Testis (tissue), 3 donors: ENCODE data around the gene VPS37B. TPM values are rescaled to one million over a fixed set of nuclear protein-coding genes. Genes with fewer than 3 reads are reported as not detected.

Experiments
- DNase-seq: peaks from one replicate; pipeline ENCODE4 v3.0.0-alpha.2; 2019
- H3K27ac ChIP-seq, 2 donors: fragments of 200-600 bp; sonication (generic); one replicate each; pipeline ENCODE4 v1.5.1; 2019
- H3K27me3 ChIP-seq: fragments of 200-600 bp; sonication (generic); one replicate; pipeline ENCODE4 v1.5.1; 2019
- H3K36me3 ChIP-seq: fragments of 200-600 bp; sonication (generic); one replicate; pipeline ENCODE4 v1.5.1; 2017; ENCODE audit warnings: low read depth; ENCODE audit errors: missing control alignments
- H3K4me1 ChIP-seq: fragments of 200-600 bp; sonication (generic); one replicate; pipeline ENCODE4 v1.5.1; 2019
- H3K4me3 ChIP-seq, 2 donors: fragments of 200-600 bp; sonication (generic); one replicate each; pipeline ENCODE4 v1.5.1; 2017 to 2019
- H3K9me3 ChIP-seq: fragments of 200-600 bp; sonication (generic); one replicate; pipeline ENCODE4 v1.5.1; 2017
- POLR2A ChIP-seq: fragments of 450-650 bp; IDR thresholded peaks from one replicate; pipeline ENCODE4 v1.6.1; 2017; ENCODE audit warnings: antibody characterized with exemption, mild to moderate bottlenecking, moderate library complexity
- WGBS, 2 donors: methylation state at CpG; one replicate each; pipeline ENCODE4 v1.1.5; 2018; 5-methylcytosine and 5-hydroxymethylcytosine counted together
- intact Hi-C: fragments of 100-400 bp; cut with DNase I; formaldehyde crosslinking; loops from one replicate; pipeline ENCODE4 v1.15.1; 2023; ENCODE audit warnings: low total_unique reads
- polyA plus RNA-seq: library from polyadenylated mRNA; stranded (reverse); fragments of 350-450 nt; fragmentation: Illumina TruSeq; extraction: RNeasy Lipid Tissue Mini Kit (QIAGEN cat#74804); gene quantifications from one replicate; pipeline ENCODE4 v1.2.3, GENCODE V29; 2014; ENCODE audit warnings: low read depth, low replicate concordance; ENCODE audit not compliant: insufficient read depth
- total RNA-seq, 2 donors: library from RNA; depleted of rRNA; stranded (reverse); fragments of >200 nt; gene quantifications; one replicate each; pipeline ENCODE4 v1.2.3, GENCODE V29; 2016
- TF ChIP-seq, protein P1 (sequence below), 3 experiments: fragments of 450-650 bp in 2 of 3; fragments of 200-600 bp in 1 of 3; sonication (generic) in 1 of 3; IDR thresholded peaks; one replicate each; pipeline ENCODE4 v1.5.1; 2016 to 2019; ENCODE audit warnings: antibody characterized with exemption in 3 of 3, mild to moderate bottlenecking in 2 of 3, moderate library complexity in 1 of 3

The VPS37B gene
- total and polyA plus RNA-seq, 3 donors from 2014 or later = 38.0 to 90.1 (median 75.8) TPM

DNA sequence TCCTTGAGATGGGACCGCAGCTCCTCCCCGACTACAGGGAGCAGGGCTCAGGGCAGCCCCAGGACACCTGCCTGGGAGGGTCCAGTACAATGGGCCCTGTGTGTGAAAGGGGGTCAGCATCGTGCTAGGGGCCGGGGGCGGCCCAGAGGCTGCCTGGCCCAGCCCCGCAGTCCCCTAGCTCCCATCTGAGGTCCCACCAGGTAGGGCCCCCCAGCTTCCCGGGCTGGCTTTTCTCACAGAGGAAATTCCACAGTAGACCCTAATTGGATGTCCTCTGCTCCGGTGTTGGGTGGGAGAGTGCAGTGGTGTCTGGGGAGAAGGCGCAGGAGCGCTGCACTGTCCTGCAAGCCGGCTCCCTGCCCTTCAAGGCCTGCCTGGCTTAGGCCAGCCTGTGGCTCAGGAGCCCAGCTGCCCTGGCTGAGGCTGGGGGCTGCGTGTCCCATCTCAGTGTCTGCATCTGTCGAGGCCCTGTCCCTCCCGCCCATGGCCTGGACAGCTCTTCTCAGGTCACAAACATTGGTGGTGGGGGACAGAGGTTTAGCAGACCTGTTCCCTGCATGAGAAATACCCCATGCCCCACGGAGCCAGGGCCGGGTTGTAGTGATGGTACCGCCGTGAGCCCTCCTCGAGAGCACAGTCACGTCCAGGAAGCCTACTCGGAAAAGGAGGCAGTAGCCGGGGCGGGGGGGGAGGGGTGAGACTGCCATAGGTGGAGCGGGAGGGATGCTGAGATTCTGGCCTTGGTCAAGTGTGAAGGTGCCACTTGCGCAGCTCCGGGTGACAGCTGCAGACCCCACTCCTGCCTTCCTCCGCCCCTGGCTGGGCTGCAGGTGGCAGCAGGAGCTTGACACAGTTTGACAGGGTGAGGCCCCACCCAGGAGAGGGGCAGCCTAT, 49.1 kb downstream of the VPS37B start:
- H3K9me3 ChIP-seq = no peaks in the 10 kb centered on the region
- TF ChIP-seq, protein P1, sequence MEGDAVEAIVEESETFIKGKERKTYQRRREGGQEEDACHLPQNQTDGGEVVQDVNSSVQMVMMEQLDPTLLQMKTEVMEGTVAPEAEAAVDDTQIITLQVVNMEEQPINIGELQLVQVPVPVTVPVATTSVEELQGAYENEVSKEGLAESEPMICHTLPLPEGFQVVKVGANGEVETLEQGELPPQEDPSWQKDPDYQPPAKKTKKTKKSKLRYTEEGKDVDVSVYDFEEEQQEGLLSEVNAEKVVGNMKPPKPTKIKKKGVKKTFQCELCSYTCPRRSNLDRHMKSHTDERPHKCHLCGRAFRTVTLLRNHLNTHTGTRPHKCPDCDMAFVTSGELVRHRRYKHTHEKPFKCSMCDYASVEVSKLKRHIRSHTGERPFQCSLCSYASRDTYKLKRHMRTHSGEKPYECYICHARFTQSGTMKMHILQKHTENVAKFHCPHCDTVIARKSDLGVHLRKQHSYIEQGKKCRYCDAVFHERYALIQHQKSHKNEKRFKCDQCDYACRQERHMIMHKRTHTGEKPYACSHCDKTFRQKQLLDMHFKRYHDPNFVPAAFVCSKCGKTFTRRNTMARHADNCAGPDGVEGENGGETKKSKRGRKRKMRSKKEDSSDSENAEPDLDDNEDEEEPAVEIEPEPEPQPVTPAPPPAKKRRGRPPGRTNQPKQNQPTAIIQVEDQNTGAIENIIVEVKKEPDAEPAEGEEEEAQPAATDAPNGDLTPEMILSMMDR (IDR thresholded peaks at IDR 0.05) = no peak
- no peak for TF ChIP-seq POLR2A
- no peaks in the 10 kb centered on the region for H3K36me3 ChIP-seq
- no peak overlapping the region for H3K4me3 ChIP-seq
- no peak overlapping the region for H3K27ac ChIP-seq
- H3K4me1 ChIP-seq = peaks cover 5% of the 10 kb centered on the region
- H3K27me3 ChIP-seq = no peaks in the 10 kb centered on the region
- intact Hi-C loops = no loop called here
- WGBS, 2 donors = 91 to 93% methylated on average over 5 to 24 of the region's 27 CpGs
- no peak for DNase-seq

DNA sequence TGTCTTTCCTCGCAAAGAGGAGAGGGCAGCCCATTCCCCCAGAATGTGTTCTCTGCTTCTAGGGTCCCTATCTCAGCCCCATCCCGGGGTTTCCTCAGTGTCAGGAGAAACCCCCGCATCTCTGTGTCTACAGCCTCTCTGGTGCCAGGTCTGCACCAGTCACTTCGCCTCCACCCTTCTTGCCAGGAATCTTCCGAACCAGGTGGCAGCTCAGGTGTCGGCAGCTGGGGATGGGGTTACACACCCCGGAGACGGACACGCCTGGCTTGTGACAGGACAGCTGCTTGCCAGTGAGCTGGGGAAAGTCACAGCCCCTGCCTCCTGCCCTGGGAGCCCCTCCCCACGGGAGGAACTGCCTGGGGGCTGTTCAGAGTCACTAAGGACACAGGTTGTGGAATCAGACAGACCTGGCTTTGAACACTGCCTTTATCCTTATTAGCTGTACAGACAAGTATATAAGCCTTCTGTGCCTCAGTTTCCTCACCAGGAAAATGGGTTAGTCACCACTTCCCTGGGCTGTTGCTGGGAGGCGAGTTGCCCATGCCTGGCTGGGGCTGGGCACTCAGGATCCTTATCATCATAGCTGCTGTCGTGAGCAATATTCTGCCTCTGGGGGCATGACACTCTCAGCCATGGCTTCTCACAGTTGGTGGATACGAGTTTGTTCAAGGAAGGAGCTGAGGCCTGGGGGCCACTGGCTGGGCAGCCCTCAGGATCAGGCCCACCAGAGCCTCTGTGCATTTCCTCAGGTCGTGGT, 49.9 kb downstream of the VPS37B start:
- no peak for DNase-seq
- TF ChIP-seq POLR2A = no peak
- TF ChIP-seq, protein P1 (IDR thresholded peaks at IDR 0.05) = no peak
- H3K36me3 ChIP-seq = no peaks in the 10 kb centered on the region
- peaks cover 5% of the 10 kb centered on the region for H3K4me1 ChIP-seq
- H3K27me3 ChIP-seq = no peaks in the 10 kb centered on the region
- 85 to 96% methylated on average over 7 to 14 of the region's 14 CpGs for WGBS, 2 donors
- H3K4me3 ChIP-seq = no peak overlapping the region
- H3K27ac ChIP-seq = no peak overlapping the region
- no peaks in the 10 kb centered on the region for H3K9me3 ChIP-seq
- intact Hi-C loops = no loop called here

DNA sequence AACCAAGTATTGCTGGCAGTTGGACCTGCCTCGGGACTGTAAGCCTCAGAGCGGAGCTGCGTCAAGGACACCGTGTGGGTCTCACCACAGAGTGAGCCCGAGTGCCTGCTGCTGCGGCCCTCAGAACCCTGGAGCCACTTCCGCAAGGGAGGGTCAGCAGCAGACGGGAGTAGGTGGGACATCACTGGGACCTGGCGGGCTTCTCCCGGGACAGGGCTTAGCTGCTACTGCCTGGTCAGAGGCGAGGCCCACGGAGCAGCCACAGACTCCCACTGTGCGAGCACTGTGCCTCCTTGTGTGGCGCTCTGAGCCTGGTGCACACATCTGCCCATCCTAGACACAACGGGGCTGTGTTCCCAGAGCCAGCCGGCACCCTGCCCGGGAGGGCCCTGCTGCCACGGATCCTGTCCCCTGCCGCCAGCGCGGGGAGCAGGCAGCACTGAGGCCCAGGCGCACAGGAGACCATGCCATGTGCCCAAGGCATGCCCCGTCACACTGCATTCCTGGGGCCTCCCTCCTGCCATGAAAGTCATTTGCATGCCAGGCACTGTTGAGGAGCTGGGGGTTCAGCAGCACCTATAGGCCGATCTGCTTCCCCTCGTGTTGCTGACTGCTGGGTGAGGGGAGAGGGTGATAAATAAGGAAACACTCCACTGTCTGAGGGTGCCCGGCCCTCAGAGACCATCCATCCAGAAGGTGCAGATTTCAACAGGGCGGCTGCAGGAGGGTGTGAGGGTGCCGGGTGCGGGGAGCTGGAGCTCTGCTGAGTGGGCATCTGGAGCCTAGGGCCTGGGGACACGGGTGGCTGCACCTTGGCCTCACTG, 50.7 kb downstream of the VPS37B start:
- DNase-seq = no peak

DNA sequence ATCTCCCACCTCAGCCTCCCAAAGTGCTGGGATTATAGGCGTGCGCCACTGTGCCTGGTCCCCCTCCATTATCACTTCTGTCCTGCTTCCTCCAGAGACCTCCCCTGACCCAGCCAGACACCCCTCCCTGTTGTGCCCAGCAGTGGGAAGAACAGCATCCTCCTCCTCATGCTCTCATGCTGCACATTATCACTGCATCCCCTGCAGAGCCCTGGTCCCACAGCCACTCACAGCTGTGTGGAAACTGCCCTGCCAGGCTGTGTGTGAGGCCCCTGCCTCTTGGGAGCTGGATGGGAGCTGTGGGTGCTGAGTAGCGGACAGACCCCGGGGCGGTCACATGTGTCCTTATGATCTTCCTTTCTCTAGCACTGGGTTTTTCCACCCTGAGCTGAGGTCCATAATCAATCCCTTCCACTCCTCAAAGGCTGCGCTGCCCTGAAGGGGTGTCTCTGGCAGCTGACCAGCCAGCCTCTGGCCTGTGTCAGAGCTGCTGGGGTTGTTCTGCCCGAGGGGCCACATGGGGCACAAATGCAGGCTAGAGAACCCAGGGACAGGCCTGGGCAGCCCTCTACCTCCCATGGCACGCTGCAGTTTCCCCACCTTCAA, 51.5 kb downstream of the VPS37B start:
- Histone ChIP-seq H3K4me3 (no peak overlapping the region), H3K27me3 (no peaks in the 10 kb centered on the region), H3K9me3 (no peaks in the 10 kb centered on the region), H3K27ac (no peak overlapping the region), H3K4me1 (peaks cover 5% of the 10 kb centered on the region), H3K36me3 (no peaks in the 10 kb centered on the region)
- intact Hi-C loops = no loop called here
- no peak for DNase-seq
- 83 to 92% methylated on average over 3 to 8 of the region's 8 CpGs for WGBS, 2 donors
- no peak for TF ChIP-seq POLR2A
- TF ChIP-seq, protein P1 (IDR thresholded peaks at IDR 0.05) = no peak

More for the DNA sequence above, 50.7 kb downstream of the VPS37B start:
- H3K4me3 ChIP-seq = no peak overlapping the region
- WGBS, 2 donors = 81 to 87% methylated on average over 21 to 30 of the region's 30 CpGs
- H3K36me3 ChIP-seq = no peaks in the 10 kb centered on the region
- intact Hi-C loops = no loop called here
- H3K27me3 ChIP-seq = no peaks in the 10 kb centered on the region
- H3K4me1 ChIP-seq = peaks cover 5% of the 10 kb centered on the region
- H3K9me3 ChIP-seq = no peaks in the 10 kb centered on the region
- no peak overlapping the region for H3K27ac ChIP-seq
- TF ChIP-seq POLR2A = no peak
- TF ChIP-seq, protein P1 (IDR thresholded peaks at IDR 0.05) = no peak
